ENCODE data around the gene DLX1. TPM values are rescaled to one million over a fixed set of nuclear protein-coding genes. Genes with fewer than 3 reads are reported as not detected.
A peak's percentile ranks its signal among the peaks of the same experiment; 100 is the strongest.

DLX1 gene
- total RNA-seq, 4 donors from 2014 or later = 0.19 to 1.6 (median 0.44) TPM; not detected in 1

DNA sequence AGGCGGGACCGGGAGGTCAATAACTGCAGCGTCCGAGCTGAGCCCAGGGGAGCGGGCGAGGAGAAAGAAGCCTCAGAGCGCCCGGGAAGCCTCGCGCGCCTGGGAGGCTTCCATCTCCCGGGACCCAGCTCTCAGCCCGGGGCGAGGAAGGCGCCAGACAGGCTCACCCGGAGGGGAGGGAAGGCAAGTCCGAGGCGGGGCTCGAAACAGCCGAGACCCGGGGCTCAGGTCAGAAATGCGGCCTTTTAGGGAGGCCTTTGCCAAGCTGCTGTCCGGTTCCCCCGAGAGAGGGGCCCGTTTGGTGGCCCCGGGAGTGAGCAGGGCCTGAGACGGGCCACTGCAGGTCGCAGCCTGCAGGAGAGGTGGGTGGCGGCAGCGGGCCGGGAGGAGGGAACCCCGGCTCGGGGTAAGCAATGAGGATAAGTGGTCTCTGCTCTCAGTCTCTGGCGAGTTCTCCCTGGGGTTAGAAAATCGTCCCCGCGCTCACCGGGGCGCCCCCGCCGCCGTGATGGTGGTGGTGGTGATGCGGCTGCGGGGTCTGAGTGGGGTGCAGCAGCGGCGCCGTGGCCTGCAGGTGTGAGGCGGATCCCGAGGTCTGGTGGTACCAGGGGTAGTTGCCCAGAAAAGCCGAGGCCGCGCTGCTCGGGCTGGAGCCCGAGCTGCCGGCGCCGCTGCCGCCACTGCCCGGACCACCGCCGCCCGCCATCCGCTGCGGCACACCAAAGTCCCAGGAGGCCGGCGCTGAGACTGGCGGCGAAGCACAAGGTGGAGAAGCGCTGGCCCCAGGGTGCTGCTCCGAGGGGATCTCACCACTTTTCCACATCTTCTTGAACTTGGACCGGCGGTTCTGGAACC is 15.0 kb downstream of the DLX1 start:
- WGBS = 53% methylated on average over 42 of the region's 72 CpGs
- Histone ChIP-seq H3K9me3 (no peaks in the 10 kb centered on the region), H3K4me3 (no peak overlapping the region), H3K36me3 (no peaks in the 10 kb centered on the region), H3K27me3 (peaks cover 99% of the 10 kb centered on the region), H3K4me1 (peaks cover 87% of the 10 kb centered on the region), H3K27ac (no peak overlapping the region)
- TF ChIP-seq, protein P1, sequence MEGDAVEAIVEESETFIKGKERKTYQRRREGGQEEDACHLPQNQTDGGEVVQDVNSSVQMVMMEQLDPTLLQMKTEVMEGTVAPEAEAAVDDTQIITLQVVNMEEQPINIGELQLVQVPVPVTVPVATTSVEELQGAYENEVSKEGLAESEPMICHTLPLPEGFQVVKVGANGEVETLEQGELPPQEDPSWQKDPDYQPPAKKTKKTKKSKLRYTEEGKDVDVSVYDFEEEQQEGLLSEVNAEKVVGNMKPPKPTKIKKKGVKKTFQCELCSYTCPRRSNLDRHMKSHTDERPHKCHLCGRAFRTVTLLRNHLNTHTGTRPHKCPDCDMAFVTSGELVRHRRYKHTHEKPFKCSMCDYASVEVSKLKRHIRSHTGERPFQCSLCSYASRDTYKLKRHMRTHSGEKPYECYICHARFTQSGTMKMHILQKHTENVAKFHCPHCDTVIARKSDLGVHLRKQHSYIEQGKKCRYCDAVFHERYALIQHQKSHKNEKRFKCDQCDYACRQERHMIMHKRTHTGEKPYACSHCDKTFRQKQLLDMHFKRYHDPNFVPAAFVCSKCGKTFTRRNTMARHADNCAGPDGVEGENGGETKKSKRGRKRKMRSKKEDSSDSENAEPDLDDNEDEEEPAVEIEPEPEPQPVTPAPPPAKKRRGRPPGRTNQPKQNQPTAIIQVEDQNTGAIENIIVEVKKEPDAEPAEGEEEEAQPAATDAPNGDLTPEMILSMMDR (IDR thresholded peaks at IDR 0.05) = no peak
- DNase-seq (ENCODE audit: low spot score in 2 of 2) = no peak

DNA sequence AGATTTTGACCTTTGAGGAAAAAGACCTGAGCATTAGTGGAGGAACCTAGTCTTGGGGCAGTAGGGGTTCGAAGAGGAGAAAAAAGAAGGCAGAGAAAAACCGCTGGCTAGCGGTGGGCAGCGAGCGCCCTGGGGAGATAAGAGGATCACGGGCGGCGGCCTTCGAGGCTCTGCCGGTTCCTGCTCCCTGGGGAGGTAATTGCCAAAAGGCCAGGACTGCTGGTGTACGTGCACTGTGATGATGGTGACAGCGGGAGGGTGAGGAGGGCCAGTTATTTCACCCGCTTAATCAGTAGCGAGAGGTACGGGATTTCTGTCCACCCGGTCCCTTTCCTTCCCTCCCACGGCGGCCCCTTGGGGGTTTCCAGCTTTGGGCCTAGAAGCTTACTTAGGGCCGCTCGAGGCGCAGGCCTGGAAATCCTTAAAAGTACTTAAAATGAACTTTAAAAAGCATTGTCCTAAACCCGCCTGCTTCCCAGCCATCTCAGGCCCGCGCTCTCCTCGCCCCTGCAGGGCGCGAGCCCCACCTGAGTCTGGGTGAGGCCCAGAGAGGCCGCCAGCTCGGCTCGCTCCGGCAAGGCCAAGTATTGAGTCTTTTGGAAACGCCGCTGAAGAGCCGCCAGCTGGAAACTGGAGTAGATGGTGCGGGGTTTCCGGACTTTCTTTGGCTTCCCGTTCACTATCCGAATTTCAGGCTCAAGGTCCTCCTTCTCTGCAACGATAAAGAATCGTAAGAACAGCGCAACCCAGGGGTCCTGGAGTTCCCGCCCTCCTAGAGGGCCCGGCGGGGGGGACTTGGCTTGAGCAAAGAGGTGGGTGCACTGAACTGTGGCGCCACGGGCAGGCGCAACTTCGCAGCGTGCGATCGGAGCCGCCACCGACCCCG is 15.9 kb downstream of the DLX1 start:
- no peak overlapping the region for H3K27ac ChIP-seq

DNA sequence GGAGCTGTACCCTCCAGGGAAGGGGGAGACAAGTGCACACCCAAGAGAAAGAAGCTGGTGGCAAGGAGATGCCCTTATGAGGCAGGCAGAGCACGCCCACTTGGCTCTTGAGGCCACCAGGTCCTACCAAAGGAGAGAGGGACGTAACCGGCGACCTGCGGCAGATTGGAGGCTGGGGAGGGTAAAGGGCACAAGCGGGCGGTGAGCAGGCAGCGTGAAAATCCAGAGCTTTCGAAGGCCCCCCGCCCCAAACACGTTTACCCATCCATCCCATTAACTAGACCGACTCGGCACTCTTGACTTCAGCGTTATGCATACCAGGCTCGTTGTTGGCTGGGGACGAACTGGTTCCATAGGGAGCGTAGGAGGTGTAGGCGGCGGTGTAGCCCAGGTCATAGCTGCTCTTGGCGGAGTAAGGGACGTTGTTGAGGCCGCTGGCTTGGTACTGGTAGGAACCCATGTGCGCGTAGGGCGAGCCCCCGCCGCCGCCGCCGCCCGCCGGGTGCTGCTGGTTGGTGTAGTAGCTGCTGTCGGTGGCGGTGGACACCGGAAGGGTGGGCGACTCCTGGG is 16.6 kb downstream of the DLX1 start:
- under 1% methylated on average over 21 of the region's 36 CpGs for WGBS
- Histone ChIP-seq H3K4me3 (peak overlapping the region; percentile 64), H3K36me3 (no peaks in the 10 kb centered on the region), H3K4me1 (peaks cover 83% of the 10 kb centered on the region), H3K27ac (no peak overlapping the region), H3K27me3 (peaks cover 99% of the 10 kb centered on the region), H3K9me3 (no peaks in the 10 kb centered on the region)
- DNase-seq (ENCODE audit: low spot score in 2 of 2) = no peak
- TF ChIP-seq, protein P1 (IDR thresholded peaks at IDR 0.05) = no peak
- no peak for TF ChIP-seq EP300 (IDR thresholded peaks at IDR 0.05)
- no peak for TF ChIP-seq POLR2AphosphoS5 (IDR thresholded peaks at IDR 0.05)
- TF ChIP-seq POLR2A (IDR thresholded peaks at IDR 0.05) = no peak

More for the DNA sequence above, 15.9 kb downstream of the DLX1 start:
- H3K27me3 ChIP-seq = peaks cover 99% of the 10 kb centered on the region
- no peaks in the 10 kb centered on the region for H3K9me3 ChIP-seq
- H3K36me3 ChIP-seq = no peaks in the 10 kb centered on the region
- H3K4me1 ChIP-seq = peaks cover 84% of the 10 kb centered on the region
- H3K4me3 ChIP-seq = peak overlapping the region; percentile 64
- TF ChIP-seq, protein P1 (IDR thresholded peaks at IDR 0.05) = no peak
- TF ChIP-seq POLR2AphosphoS5 (IDR thresholded peaks at IDR 0.05) = no peak
- no peak for TF ChIP-seq EP300 (IDR thresholded peaks at IDR 0.05)
- no peak for TF ChIP-seq POLR2A (IDR thresholded peaks at IDR 0.05)
- WGBS = 14% methylated on average over 54 of the region's 54 CpGs
- no peak for DNase-seq (ENCODE audit: low spot score in 2 of 2)

DNA sequence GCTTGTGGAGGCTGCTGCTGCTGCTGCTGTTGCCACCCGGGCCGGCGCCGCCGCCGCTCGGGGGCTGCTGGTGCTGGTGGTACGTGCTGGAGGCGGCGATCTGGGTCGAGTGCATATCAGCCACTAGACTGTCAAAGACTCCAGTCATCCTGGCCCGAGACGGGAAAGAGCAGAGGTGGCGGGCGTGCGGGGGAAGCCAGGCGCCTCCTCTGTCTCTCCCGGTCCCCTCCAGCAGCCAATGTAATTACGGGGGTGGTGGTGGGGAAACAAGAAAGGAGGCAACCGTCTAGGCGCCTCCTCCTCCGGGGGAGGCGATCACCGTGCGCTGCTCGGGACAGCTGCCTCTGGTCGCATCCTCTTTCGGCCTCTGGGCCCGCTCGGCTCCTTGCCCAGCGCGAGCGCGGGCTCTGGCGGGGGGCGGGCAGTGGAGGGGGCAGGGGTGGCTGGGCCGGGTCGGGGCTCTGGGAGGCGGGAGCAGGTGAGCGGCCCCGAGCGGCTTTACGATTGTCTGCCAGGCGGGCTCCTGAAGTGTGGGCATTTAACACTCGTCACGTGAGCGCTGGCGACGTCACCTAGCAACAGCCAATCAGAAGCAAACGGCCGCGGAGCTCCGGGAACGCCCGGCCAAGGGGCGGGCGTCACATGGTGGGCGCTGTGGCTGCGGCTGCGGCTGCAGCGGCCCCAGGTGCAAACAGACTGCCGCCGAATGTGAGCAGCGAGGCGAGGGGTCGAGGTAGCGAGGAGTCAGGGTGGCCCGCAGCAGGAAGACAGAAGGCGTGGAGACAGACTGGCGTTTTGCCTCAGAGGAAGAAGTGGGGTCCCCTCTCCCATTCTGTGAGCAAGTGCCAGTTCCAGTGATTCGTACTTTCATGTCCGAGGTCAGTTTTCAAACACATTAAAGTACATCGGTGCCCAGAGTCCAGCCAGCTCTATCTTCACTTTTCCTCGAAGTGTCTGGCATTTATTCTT is 17.4 kb downstream of the DLX1 start, which contains the start of gene DLX2:
Gene DLX2, minus strand, starts transcription at position 510 of the 969 bp plus-strand sequence. Its CDS starts 362 bp downstream, at position 148.
- H3K36me3 ChIP-seq = no peaks in the 10 kb centered on the region
- H3K4me1 ChIP-seq = peaks cover 75% of the 10 kb centered on the region
- TF ChIP-seq, protein P1 (IDR thresholded peaks at IDR 0.05) = no peak
- no peak for TF ChIP-seq EP300 (IDR thresholded peaks at IDR 0.05)
- TF ChIP-seq POLR2A (IDR thresholded peaks at IDR 0.05) = no peak
- peak in 1 of 3 donors; percentile 13 for TF ChIP-seq POLR2AphosphoS5 (IDR thresholded peaks at IDR 0.05)
- whole genome bisulfite sequencing = 1% methylated on average over 32 of the region's 74 CpGs
- peaks cover 99% of the 10 kb centered on the region for H3K27me3 ChIP-seq
- H3K4me3 ChIP-seq = peak within 1 kb of the TSS; percentile 64
- no peaks in the 10 kb centered on the region for H3K9me3 ChIP-seq
- DNase-seq (ENCODE audit: low spot score in 2 of 2) = no peak
- no peak within 1 kb of the TSS for H3K27ac ChIP-seq
